Right lobe of liver (tissue), 4 donors: ENCODE results near the gene DHRSX.

Source experiments
- POLR2A ChIP-seq: fragments of 450-650 bp; IDR thresholded peaks from one replicate; pipeline ENCODE4 v1.6.1; 2017; ENCODE audit warnings: antibody characterized with exemption, mild to moderate bottlenecking
- TF ChIP-seq, protein P1 (sequence below), 4 donors: fragments of 200-600 bp in 3 of 4; fragments of 450-650 bp in 1 of 4; IDR thresholded peaks; one replicate each; pipeline versions ENCODE4 v1.5.1 to v1.8.0; 2016 to 2022; ENCODE audit warnings: antibody characterized with exemption in 4 of 4, mild to moderate bottlenecking in 2 of 4
- donor health status: DM: no; HTN: no; CAD: no.
- donor health status: DM: no; HTN: no; CAD: no.
- donor health status: DM: no; HTN: yes; CAD: no.

DNA sequence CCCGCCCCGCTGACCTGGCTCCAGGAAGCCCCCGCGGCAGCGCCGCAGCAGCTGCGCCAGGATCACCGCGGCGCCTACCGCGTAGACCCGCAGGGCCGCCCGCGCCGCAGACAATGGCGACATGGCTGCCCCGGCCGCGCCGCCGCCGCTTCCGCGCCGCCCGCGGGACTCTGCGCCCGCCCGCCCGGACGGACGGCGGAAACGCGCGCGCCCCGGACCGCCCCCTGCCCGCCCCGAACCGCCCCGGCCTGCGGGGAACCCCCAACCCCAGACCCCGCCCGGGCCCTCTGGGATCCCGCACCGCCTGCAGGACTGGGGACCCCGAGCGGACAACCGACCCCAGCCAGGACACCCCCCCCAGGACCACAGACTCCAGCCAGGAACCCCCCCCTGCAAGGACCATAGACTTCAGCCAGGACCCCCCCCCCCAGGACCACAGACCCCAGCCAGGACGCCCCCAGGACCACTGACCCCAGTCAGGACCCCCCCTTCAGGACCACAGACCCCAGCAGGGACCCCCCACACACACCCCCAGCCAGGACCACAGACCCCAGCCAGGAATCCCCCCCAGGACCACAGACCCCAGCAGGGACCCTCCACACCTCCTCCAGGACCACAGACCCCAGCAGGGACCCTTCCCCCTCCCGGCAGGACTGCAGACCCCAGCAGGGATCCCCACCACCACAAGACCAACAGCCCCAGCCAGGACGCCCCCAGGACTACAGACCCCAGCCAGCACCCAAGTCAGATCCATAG is at the start of gene DHRSX, which contains the start of gene ZBED1:
- TF ChIP-seq, protein P1, sequence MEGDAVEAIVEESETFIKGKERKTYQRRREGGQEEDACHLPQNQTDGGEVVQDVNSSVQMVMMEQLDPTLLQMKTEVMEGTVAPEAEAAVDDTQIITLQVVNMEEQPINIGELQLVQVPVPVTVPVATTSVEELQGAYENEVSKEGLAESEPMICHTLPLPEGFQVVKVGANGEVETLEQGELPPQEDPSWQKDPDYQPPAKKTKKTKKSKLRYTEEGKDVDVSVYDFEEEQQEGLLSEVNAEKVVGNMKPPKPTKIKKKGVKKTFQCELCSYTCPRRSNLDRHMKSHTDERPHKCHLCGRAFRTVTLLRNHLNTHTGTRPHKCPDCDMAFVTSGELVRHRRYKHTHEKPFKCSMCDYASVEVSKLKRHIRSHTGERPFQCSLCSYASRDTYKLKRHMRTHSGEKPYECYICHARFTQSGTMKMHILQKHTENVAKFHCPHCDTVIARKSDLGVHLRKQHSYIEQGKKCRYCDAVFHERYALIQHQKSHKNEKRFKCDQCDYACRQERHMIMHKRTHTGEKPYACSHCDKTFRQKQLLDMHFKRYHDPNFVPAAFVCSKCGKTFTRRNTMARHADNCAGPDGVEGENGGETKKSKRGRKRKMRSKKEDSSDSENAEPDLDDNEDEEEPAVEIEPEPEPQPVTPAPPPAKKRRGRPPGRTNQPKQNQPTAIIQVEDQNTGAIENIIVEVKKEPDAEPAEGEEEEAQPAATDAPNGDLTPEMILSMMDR (IDR thresholded peaks at IDR 0.05), result no peak
- peak; percentile 29 for TF ChIP-seq POLR2A
